ENCODE results near the gene L2HGDH.
"Not testable (repeated sequence)": the region's sequence is repeated elsewhere in the genome, so short reads cannot be mapped to it uniquely, and the experiment has no call there.

Gene L2HGDH

DNA sequence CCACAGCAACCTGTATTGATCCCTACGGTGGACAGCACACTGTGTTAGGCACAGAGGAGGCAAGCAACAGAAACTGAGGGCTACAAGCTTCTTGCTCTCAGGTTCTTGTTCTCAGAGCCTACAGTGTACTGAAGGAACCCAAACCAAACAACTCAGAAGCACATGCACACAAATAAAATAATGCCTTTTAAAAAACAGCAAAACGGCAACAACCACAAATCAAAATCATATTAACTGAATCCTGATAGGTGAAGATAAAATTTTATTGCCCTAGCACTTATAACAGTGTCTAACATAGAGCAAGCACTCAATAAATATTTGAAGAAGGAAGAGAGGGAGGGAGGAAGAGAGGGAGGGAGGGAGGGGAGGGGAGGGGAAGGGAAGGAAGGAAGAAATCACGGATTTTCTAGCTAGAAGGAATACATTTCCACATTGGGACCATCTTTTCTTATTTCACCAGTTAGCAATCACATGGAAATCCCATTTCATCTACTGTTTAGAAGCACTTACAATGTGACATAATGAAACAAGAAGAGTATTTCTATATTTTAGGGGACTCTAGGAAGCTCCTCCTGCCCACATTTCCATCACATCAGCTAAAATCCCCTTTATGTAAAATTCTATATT, 27.3 kb upstream of the L2HGDH start:
- no peak for DNase-seq

DNA sequence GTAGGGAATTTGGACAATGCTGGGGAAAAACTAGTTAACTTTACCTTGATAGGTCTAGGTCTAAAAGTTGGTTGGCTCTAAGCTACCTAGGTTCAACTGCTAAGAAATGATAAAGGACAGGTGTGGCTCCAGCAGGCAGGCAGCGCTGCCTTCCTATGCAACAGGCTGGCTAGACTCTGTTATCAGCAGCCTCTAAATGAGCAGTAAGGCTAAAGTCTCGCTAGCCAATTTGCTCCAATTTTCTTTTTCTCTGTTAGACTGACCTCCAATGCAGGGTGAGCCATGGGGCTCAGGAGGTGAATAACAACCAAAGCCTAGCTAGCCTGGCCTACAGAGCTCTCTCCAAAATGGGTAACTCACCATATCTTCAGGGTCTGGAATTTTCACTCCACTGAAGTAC, 26.6 kb upstream of the L2HGDH start:
- DNase-seq, result no peak

- DNase-seq, result no peak
Observed at GRCh38 chr14:50335989-50336824, 24.2 kb upstream of the L2HGDH start.

DNA sequence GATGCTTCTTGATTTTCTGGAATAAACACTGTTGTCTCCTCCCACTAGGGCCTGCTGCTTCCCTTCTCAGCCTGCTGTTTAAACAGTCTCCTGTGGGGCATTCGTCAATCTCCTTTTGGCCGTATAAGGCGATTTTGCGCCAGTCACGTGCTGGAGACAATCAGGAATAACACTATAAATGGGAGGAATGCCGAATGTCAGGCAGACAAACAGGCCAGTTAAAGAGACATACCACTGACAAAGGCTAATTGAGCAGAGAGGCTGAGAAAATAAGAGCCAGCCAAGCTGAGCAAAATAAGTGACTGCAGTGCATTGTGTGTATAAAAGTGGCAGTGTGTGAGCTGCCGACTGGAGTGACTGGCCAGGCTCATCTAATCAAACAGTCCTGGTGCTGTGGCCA, 23.4 kb upstream of the L2HGDH start:
- DNase-seq, result peak; percentile 35

- DNase-seq, result no peak
Observed at GRCh38 chr14:50334211-50334610, 22.2 kb upstream of the L2HGDH start.

DNA sequence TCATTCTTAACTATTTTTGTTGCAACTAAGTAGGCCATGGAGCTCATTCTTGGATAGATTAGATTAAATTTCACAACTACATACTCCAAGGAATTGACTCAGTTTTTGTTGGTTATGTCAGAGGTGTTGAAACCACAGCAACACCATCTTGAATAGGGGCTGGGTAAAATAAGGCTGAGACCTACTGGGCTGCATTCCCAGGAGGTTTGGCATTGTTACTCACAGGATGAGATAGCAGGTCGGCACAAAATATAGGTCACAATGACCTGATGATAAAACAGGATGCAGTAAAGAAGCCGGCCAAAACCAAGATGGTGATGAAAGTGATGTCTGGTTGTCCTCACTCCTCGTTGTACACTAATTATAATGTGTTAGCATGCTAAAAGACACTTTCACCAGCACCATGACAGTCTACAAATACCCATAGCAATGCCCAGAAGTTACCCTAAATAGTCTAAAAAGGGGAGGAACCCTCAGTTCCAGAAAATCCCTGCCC, 21.0 kb upstream of the L2HGDH start:
- DNase-seq, result no peak

DNA sequence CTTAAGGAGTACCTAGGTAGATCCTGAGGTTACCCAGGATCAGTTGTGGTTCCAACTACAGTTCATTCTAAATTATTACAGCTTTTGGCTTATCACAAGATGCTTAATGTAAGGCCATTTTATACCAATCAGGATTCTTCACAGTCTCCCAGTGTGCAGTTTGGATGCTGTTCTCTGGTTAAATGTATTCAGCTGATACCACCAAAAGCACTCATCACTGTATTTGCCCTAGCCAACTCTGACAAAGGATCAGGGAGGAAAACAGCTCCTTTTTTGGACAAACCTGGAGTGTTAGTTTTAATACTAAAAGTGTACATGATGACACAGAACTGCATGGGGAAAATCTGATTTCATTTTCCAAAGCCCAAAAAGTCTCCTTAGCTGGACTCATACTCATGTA, 19.6 kb upstream of the L2HGDH start:
- no peak for DNase-seq

DNA sequence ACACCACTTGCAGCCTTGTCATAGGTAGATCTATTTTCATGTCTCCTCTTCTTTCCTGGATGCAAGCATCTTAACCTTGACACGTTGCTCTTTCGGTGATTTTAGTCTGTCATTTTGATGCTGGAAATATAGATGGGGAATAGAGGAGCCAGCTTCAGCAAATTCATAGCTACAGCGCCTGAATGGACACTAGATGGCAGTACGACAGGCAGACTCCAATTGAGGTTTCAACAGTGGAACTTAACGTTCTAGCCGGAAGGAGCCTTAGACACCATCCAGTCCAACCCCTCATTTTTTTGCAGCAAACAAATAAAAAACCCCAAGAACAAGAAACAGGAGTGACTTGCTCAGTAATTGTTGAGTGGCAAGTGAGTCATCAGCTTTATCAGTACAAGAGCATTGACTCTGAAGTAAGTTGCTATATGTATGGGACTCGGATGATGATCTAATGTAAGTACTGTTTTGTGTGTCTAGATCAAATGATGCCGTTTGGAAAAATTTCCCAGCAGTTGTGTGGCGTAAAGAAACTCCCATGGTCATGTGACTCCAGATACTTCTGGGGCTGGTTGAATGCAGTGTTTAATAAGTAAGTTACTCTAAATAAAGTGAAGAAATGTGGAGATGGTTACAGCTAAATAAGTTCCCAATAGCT, 9.1 kb upstream of the L2HGDH start:
- peak; percentile 76 for DNase-seq

DNA sequence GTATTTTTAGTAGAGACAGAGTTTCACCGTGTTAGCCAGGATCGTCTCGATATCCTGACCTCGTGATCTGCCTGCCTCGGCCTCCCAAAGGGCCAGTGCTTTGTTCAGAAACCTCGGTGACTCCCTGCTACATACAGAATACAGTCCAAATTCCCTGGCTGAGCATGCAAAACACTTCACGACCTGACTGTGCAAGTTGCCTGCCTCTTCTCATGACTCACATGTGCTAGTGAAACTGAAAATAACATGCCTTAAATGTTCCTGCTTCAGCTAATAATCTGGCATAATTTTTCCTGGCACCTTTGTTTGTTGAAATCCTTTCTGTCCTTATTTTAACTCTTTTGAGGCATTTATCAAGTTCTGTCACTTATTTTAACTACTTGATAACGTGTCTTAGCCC, 8.3 kb upstream of the L2HGDH start:
- no peak for DNase-seq

- no peak for DNase-seq
Observed at GRCh38 chr14:50319721-50320120, 7.7 kb upstream of the L2HGDH start.

DNA sequence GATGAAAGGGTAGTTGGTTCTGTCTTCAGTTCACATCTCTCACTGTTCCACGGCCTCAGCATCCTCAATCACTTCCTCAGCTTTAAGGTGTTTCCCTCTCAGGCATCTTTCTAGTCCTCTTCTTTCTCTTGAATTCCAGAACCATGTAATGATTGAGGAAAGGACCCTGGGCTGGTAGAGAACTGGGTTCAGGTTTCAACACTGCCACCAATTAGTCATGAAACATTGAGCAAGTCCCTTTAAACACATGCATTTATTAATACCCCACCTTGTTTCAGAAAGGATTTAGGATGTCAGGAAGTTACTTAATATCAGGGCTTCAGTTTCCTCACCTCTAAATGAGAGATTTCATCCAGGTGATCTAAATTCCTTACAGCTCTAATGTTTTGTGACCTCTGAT, 7.3 kb upstream of the L2HGDH start:
- DNase-seq, result no peak

- DNase-seq, result no peak
Observed at GRCh38 chr14:50318031-50318626, 6.1 kb upstream of the L2HGDH start.

GRCh38 chr14:50314098-50314497, 2.1 kb upstream of the L2HGDH start:
- not testable (repeated sequence) for DNase-seq

DNA sequence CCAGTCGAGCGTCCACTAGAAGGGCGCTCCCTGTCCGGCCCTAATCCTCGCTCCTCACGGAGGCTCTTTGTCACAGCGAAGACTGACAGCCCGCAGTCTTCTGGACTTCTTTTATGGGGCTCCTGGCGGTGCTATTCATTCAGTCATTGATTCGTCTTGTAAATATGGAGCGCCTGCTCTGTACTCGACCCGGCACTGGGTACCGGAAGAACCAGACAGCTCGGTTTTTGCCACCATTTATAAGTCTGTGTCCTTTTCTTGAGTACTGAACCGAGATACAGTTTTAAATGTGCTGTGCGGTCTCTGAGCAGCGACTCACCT, 665 bp upstream of the L2HGDH start:
- DNase-seq, result peak; percentile 40

DNA sequence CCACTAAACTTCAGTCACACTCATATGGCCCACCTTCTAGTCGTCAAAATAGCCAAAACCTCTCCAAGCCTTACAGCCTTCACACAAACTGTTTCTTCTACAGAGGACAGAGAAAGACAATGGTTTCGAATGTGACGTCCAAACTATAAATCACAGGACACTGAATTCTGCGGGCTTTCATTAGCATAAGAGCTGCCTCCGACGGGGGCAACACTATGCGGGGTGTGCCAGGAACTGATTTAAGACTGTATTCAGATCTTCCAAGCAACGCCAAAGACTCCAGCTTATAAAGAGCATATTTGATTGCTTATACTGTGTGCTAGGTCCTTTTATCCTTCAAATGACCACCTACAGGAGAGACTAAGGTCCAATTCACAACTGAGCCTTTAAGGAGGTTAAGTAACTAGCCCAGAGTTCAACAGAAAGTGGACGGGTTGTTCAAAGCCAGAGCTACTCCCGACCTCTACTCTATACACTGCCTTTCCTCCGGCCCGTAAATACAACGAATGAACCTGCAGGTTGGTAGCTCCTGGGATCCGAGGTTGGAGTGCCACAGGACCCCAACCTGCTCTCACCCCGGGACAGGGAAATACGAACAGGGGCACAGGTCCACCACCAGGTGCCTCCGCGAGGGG, 575 bp downstream of the L2HGDH start:
- peak; percentile 2 for DNase-seq

DNA sequence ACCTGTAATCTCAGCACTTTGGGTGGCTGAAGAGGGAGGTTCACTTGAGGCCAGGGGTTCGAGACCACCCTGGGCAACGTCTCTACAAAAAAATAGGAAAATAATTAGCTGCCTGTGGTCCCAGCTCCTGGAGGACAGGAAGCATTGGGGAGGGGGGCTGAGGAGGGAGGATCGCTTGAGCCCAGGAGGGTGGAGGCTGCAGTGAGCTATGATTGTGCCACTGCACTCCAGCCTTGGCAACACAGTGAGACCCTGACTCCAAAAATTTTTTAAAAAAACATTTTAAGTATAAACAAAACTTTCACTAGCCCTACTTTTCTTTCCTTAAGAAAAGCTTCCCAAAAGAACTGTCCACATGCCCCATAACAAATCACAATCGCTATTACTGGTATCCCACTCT, 1.6 kb downstream of the L2HGDH start:
- DNase-seq, result no peak

GRCh38 chr14:50308363-50308915, 3.6 kb downstream of the L2HGDH start:
- no peak for DNase-seq

- DNase-seq, result peak; percentile 5
Observed at GRCh38 chr14:50303744-50304471, 8.1 kb downstream of the L2HGDH start.

GRCh38 chr14:50301914-50302313, 10.1 kb downstream of the L2HGDH start:
- no peak for DNase-seq

DNA sequence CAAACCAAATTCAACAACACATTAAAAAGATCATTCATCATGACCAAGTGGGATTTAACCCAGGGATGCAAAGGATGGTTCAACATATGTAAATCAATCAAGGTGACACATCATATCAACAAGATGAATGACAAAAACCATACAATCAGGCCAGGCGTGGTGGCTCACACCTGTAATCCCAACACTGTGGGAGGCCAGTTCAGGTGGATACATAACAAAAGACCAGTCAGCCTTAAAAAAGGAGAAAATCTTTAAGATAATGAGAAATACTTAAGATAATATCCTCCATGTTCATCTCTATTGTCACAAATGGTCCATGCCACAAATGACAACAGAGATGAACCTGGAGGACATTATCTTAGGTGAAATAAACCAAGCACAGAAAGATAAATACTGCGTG, 12.4 kb downstream of the L2HGDH start:
- no peak for DNase-seq

GRCh38 chr14:50290306-50290705, 21.7 kb downstream of the L2HGDH start:
- no peak for DNase-seq

DNA sequence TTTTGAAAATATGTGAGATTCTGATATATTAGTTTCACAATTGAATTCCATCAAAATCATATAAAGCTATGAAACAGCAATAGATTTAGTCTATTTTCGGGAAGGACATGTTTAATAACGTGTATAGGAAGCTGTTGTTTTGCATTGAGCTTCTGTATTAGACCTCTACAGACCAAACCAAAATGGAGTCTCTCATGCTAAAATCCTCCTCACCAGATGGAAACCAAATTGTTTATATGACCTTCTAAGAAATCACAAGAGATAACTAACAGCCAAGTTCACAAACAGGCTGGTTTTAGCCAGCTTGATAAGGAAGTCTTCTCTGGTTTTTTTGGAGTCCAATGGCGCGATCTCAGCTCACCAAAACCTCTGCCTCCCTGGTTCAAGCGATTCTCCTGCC, 23.9 kb downstream of the L2HGDH start:
- DNase-seq, result no peak

All from NCI-H510A (cell line).